ENCODE data around the gene ACVR1.
"Not testable (repeated sequence)": the region's sequence is repeated elsewhere in the genome, so short reads cannot be mapped to it uniquely, and the experiment has no call there.

The ACVR1 gene

GRCh38 chr2:157748371-157749142 is 127.6 kb downstream of the ACVR1 start:
- DNase-seq: no peak

DNA sequence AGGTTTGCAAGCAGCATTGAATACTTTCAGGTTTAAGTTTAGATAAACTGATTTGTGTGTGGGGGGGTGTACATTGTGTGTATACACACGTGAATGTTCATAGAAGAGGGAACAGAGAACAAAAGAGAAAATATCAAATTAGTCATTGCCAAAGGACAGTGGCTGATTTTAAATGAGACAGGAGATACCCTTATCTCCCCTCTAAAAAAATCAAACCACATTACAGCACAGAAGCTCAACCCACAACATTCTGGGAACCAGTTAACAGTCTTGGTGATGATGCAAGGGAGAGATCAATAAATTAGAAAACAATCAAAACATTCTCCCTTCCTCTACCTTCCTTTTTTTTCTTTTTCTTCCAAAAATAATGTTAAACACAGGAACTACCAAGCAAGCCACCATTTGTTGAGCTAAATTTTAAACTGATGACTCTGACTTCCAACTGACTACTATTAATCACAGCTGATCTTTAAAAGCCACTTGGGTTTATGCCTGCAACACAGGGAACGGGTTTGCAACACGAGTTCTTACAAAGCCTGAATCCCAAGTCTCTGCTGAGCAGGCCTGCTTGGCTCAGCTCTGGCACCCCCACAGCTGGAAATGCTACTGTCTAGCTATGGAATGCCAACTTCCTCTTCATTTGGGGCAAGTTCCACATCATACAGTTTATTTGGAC is 128.3 kb downstream of the ACVR1 start:
- no peak for DNase-seq

DNA sequence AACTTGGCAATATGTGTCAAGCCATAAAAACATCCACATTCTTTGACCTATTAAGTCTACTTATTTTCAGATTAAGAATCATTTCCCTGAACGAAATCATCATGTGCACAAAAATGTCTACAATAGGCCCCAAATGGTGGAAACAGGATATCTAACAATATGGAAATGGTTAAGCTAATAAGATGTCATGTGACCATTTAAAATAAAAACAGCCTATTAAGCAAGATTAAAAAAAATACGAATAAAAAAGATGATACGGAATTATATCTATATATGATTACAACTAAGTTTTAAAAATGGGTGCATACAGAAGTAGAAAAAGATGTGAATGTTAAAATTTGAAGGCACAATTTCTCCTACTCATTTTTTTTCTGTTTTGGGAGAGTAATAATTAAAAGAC is 128.8 kb downstream of the ACVR1 start:
- DNase-seq: no peak

GRCh38 chr2:157746234-157746950 is 129.7 kb downstream of the ACVR1 start:
- DNase-seq: no peak

- no peak for DNase-seq
Observed at GRCh38 chr2:157744571-157745076, 131.5 kb downstream of the ACVR1 start.

GRCh38 chr2:157743051-157743450 is 133.1 kb downstream of the ACVR1 start:
- DNase-seq: no peak

GRCh38 chr2:157741819-157742484 is 134.2 kb downstream of the ACVR1 start:
- no peak for DNase-seq

DNA sequence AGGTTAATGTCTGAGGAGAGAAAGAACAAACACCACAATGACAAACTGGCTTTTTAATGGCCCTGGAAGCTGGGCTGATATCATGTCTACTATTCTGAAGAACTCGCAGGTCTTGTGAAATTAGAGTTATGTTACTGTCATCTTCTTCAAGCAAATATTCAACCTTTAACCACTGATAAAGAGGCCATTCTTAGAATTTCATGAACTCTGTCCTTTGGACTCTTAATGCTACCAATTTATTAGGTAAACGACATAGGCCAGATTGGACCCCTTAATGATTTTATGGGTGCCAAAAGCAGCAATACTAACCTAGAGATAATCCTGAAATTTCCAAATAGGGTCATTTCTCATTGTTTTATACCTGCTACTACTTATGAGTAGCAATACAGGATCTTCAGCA is 138.5 kb downstream of the ACVR1 start:
- DNase-seq: no peak

- no peak for DNase-seq
Observed at GRCh38 chr2:157735532-157735931, 140.6 kb downstream of the ACVR1 start.

GRCh38 chr2:157733263-157733662 is 142.9 kb downstream of the ACVR1 start:
- DNase-seq: no peak

GRCh38 chr2:157732596-157732995 is 143.5 kb downstream of the ACVR1 start:
- DNase-seq: no peak

DNA sequence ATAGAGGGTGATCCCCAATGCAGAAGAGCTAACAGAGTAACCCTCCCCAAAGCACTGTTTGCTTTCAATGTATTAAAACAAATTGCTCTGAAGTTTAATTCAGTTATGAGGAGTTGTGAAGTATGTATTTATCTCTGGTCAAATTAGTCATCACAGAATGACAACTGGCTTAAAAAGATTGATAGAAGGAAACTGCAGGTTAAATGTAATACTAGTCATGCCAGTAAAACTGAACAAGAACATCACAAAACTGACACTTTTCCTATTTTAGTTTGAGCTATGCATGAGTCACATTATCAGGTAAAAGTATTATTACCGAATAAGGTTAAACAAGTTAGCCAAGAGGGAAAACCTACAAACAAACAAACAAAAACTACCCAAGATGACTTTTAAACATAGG is 148.4 kb downstream of the ACVR1 start:
- DNase-seq: no peak

- no peak for DNase-seq
Observed at GRCh38 chr2:157726946-157727345, 149.2 kb downstream of the ACVR1 start.

- DNase-seq: peak; percentile 30
Observed at GRCh38 chr2:157725846-157726245, 150.3 kb downstream of the ACVR1 start.

GRCh38 chr2:157722580-157723234 is 153.4 kb downstream of the ACVR1 start:
- DNase-seq: peak; percentile 45

- DNase-seq: no peak
Observed at GRCh38 chr2:157720504-157720903, 155.6 kb downstream of the ACVR1 start.

DNA sequence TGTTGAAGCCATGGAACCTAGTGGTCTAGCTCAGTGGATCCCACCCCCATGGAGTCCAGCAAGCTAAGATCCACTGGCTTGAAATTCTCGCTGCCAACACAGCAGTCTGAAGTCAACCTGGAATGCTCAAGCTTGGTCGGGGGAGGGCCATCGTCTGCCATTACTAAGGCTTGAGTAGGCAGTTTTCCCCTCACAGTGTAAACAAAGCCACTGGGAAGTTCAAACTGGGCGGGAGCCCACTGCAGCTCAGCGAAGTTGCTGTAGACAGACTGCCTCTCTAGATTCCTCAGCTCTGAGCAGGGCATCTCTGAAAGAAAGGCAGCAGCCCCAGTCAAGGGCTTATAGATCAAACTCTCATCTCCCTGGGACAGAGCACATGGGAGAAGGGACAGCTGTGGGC is 171.5 kb downstream of the ACVR1 start:
- not testable (repeated sequence) for DNase-seq

DNA sequence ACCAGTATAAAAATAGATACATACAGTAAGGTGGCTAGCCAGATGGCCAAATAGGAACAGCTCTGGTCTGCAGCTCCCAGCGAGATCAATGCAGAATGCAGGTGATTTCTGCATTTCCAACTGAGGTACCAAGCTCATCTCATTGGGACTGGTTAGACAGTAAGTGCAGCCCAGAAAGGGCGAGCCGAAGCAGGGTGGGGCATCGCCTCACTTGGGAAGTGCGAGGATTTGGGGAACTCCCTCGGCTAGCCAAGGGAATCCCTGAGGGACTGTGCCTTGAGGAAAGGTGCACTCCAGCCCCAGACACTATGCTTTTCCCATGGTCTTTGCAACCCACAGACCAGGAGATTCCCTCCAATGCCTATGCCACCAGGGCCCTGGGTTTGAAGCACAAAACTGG is 172.0 kb downstream of the ACVR1 start:
- not testable (repeated sequence) for DNase-seq

- peak; percentile 53 for DNase-seq
Observed at GRCh38 chr2:157699806-157700205, 176.3 kb downstream of the ACVR1 start.

DNA sequence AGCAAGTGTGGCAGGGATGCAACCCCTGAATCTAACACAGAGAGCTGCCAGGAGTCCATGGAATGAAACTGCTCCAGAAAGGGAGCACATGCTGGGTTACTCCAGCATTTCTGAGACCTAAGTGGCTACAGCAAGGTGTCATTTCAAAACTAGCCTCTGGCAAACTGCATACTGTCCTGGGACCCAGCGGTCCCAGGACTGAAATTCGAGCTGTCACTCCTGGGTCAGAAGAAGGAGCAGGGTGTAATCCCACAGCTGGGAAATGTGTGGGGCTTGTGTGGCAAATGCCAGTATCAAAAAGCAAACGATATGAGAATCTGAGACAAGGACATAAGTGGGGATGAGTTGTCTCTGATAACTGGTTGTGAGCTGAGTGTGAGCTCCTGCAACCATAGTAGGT is 177.1 kb downstream of the ACVR1 start:
- no peak for DNase-seq

GRCh38 chr2:157698430-157698829 is 177.7 kb downstream of the ACVR1 start:
- peak; percentile 64 for DNase-seq

DNA sequence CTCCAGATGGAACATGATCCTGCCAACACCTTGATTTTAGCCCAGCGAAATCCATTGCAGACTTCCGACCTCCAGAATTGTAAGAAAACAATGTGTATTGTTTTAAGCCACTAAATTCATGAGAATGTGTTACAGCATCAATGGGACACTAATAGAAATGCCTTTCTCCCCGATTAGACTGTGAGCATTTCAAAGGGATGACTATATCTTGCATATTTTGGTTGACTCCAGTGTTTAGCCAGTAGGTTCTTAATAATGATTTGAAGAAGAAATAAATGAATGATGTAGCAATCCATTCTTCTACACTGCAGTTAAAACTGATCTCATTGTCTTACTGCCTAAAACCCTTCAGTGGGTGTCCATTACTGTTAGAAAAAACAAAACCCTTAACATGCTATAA is 180.1 kb downstream of the ACVR1 start:
- DNase-seq: no peak

GRCh38 chr2:157692768-157693167 is 183.4 kb downstream of the ACVR1 start:
- DNase-seq: no peak

All from NCI-H2171 treated with DMSO at 0.1 percent for 48 hours (cell line).